ENCODE measurements around the gene MCC. TPM values are rescaled to one million over a fixed set of nuclear protein-coding genes. Genes with fewer than 3 reads are reported as not detected.

Gene MCC
- total and polyA plus RNA-seq, 2 donors (not counting 1 experiment from before 2014, with no cell fraction given) = 0.09 to 0.32 TPM

DNA sequence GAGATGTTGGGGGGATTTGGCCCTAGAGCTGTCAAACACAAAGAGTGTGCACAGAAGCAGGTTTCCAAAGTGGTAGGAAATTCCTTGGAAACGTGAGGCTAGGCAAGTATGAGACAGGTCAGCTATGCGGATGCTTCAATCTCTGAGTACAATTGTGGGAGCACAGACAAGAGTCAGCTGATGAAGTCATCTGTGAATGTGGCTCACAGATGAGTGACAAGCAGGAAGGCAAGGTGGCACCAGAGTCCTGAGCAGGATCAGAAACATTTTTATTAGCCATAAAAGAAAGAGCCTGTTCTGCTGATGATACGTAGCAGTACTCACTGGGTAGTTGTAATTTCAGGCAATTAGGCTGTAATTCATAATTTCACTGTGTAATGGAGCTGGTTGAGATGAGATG, 394.7 kb downstream of the MCC start:
- Histone ChIP-seq H3K27me3 (replicated peaks in 1 of 4; ENCODE audit: control extremely low read depth in 1 of 4, control insufficient read depth in 3 of 4, insufficient read depth in 4 of 4, low read length in 3 of 4) (peaks cover 0 to 2% (median 0%) of the 10 kb centered on the region in 4 experiments), H3K9ac (ENCODE audit: low read length) (no peak overlapping the region), H3K27ac (ENCODE audit: low read length in 2 of 2) (no peak overlapping the region), H3K79me2 (ENCODE audit: control insufficient read depth, insufficient read depth, low read length) (no peaks in the 10 kb centered on the region), H3K4me3 (ENCODE audit: control extremely low read depth in 1 of 5, extremely low read depth in 1 of 5, insufficient read depth in 1 of 5, low read depth in 2 of 5, low read length in 4 of 5) (no peak overlapping the region), H3K36me3 (replicated peaks in 1 of 2; ENCODE audit: control extremely low read depth in 1 of 2, control insufficient read depth in 1 of 2, extremely low read depth in 1 of 2, insufficient read depth in 2 of 2, low read length in 1 of 2) (no peaks in the 10 kb centered on the region), H2AFZ (ENCODE audit: insufficient read depth, low read depth, low read length, poor library complexity, severe bottlenecking) (no peak overlapping the region), H3K4me1 (ENCODE audit: control insufficient read depth in 2 of 2, insufficient read depth in 2 of 2, low read length in 2 of 2) (no peaks in the 10 kb centered on the region), H4K20me1 (ENCODE audit: control insufficient read depth, insufficient read depth, low read length, poor library complexity, severe bottlenecking) (no peaks in the 10 kb centered on the region), H3K9me3 (ENCODE audit: control extremely low read depth in 1 of 3, control insufficient read depth in 2 of 3, insufficient read depth in 1 of 3, low read length in 2 of 3) (no peaks in the 10 kb centered on the region), H3K4me2 (replicated peaks; ENCODE audit: low read depth, low read length, poor library complexity, severe bottlenecking) (no peak overlapping the region)
- TF ChIP-seq EZH2 (IDR thresholded peaks at IDR 0.05; ENCODE audit: borderline replicate concordance, insufficient read depth, low read depth, low read length, poor library complexity, severe bottlenecking) = no peak
- TF ChIP-seq, protein P1, sequence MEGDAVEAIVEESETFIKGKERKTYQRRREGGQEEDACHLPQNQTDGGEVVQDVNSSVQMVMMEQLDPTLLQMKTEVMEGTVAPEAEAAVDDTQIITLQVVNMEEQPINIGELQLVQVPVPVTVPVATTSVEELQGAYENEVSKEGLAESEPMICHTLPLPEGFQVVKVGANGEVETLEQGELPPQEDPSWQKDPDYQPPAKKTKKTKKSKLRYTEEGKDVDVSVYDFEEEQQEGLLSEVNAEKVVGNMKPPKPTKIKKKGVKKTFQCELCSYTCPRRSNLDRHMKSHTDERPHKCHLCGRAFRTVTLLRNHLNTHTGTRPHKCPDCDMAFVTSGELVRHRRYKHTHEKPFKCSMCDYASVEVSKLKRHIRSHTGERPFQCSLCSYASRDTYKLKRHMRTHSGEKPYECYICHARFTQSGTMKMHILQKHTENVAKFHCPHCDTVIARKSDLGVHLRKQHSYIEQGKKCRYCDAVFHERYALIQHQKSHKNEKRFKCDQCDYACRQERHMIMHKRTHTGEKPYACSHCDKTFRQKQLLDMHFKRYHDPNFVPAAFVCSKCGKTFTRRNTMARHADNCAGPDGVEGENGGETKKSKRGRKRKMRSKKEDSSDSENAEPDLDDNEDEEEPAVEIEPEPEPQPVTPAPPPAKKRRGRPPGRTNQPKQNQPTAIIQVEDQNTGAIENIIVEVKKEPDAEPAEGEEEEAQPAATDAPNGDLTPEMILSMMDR (IDR thresholded peaks at IDR 0.05) = no peak
- ChIA-PET POLR2A (no interaction called here), CTCF (no interaction called here)
- H3K27me3 Mint-ChIP-seq = peaks cover 8% of the 10 kb centered on the region
- DNase-seq = no peak
- H3K4me1 Mint-ChIP-seq = no peaks in the 10 kb centered on the region
- intact Hi-C loops (cut with micrococcal nuclease) = no loop called here
- no peak for ATAC-seq (ENCODE audit: low read depth)
- no peak overlapping the region for H3K27ac Mint-ChIP-seq
- WGBS (ENCODE audit: insufficient coverage) = 90% methylated on average over 2 of the region's 3 CpGs
- no peaks in the 10 kb centered on the region for H3K9me3 Mint-ChIP-seq (ENCODE audit: insufficient read depth)
- H3K4me3 Mint-ChIP-seq = no peak overlapping the region

DNA sequence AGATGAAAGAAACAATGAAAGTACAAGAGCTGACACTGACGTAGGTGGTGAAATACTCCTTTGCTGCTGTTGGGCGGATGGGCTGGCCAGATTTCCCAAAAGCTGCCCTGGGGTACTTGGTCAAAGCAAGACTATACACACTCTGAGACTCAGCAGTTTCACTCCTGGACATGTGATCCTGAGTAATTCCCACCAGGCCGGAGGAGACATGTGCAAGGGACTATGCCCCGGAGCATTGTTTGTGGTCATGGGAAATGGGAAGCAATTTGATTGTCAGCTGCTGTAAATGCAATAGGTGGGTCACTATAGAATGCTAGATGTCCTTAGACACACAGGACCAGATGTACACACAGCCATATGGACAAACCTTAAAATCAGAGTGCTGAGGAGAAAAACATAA, 395.6 kb downstream of the MCC start:
- Histone ChIP-seq H2AFZ (ENCODE audit: insufficient read depth, low read depth, low read length, poor library complexity, severe bottlenecking) (no peak overlapping the region), H3K79me2 (ENCODE audit: control insufficient read depth, insufficient read depth, low read length) (no peaks in the 10 kb centered on the region), H3K4me2 (replicated peaks; ENCODE audit: low read depth, low read length, poor library complexity, severe bottlenecking) (no peak overlapping the region), H3K36me3 (replicated peaks in 1 of 2; ENCODE audit: control extremely low read depth in 1 of 2, control insufficient read depth in 1 of 2, extremely low read depth in 1 of 2, insufficient read depth in 2 of 2, low read length in 1 of 2) (no peaks in the 10 kb centered on the region), H3K9me3 (ENCODE audit: control extremely low read depth in 1 of 3, control insufficient read depth in 2 of 3, insufficient read depth in 1 of 3, low read length in 2 of 3) (no peaks in the 10 kb centered on the region), H3K4me1 (ENCODE audit: control insufficient read depth in 2 of 2, insufficient read depth in 2 of 2, low read length in 2 of 2) (no peaks in the 10 kb centered on the region), H3K27ac (ENCODE audit: low read length in 2 of 2) (no peak overlapping the region), H4K20me1 (ENCODE audit: control insufficient read depth, insufficient read depth, low read length, poor library complexity, severe bottlenecking) (no peaks in the 10 kb centered on the region), H3K9ac (ENCODE audit: low read length) (no peak overlapping the region), H3K4me3 (ENCODE audit: control extremely low read depth in 1 of 5, extremely low read depth in 1 of 5, insufficient read depth in 1 of 5, low read depth in 2 of 5, low read length in 4 of 5) (no peak overlapping the region), H3K27me3 (replicated peaks in 1 of 4; ENCODE audit: control extremely low read depth in 1 of 4, control insufficient read depth in 3 of 4, insufficient read depth in 4 of 4, low read length in 3 of 4) (peaks cover 0 to 4% (median 0%) of the 10 kb centered on the region in 4 experiments)
- peaks cover 12% of the 10 kb centered on the region for H3K27me3 Mint-ChIP-seq
- ATAC-seq (ENCODE audit: low read depth) = no peak
- H3K4me3 Mint-ChIP-seq = no peak overlapping the region
- H3K27ac Mint-ChIP-seq = no peak overlapping the region
- ChIA-PET CTCF (no interaction called here), POLR2A (no interaction called here)
- H3K4me1 Mint-ChIP-seq = no peaks in the 10 kb centered on the region
- 50% methylated on average over 2 of the region's 4 CpGs for WGBS (ENCODE audit: insufficient coverage)
- intact Hi-C loops (cut with micrococcal nuclease) = no loop called here
- DNase-seq = no peak
- TF ChIP-seq, protein P1 (IDR thresholded peaks at IDR 0.05) = no peak
- no peak for TF ChIP-seq EZH2 (IDR thresholded peaks at IDR 0.05; ENCODE audit: borderline replicate concordance, insufficient read depth, low read depth, low read length, poor library complexity, severe bottlenecking)
- no peaks in the 10 kb centered on the region for H3K9me3 Mint-ChIP-seq (ENCODE audit: insufficient read depth)

Measured in B cell (primary cell).